Measurements from ENCODE around the gene OR9K2. TPM values are rescaled to one million over a fixed set of nuclear protein-coding genes. Genes with fewer than 3 reads are reported as not detected.

The OR9K2 gene
- total RNA-seq, 1 experiment from 2014 or later, result not detected

DNA sequence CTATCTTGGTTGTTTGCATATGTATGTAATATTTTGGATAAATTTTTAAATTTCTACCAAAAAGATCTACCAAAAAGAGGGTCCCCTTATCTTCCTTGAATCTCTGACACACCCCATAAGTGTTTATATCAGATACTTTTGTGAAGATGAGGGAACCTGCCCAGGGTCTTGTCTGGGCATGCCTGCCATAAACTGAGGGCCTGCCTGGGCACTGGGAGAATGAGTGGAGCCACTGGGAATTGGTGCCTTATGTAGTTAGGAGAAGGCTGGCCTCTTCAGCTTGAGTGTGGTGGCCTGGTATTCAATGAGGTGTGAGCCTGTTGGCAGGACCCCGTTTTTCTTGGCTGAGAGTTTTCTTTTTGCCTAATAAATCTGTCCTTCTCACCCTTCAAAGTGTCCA lies 46.5 kb downstream of the OR9K2 start:
- Histone ChIP-seq H3K4me3 (replicated peaks in 1 of 2; ENCODE audit: low read depth in 1 of 2, low read length in 2 of 2) (no peak overlapping the region), H3K27me3 (ENCODE audit: insufficient read depth, low read length) (peaks cover 10% of the 10 kb centered on the region), H3K4me2 (ENCODE audit: low read length) (no peak overlapping the region), H3K9me2 (ENCODE audit: insufficient read depth) (no peaks in the 10 kb centered on the region), H2AFZ (ENCODE audit: low read depth, low read length, poor library complexity, severe bottlenecking) (no peak overlapping the region), H3K4me1 (ENCODE audit: control insufficient read depth in 1 of 2, insufficient read depth in 2 of 2, low read length in 2 of 2) (no peaks in the 10 kb centered on the region), H4K20me1 (ENCODE audit: insufficient read depth) (no peaks in the 10 kb centered on the region), H3K9ac (ENCODE audit: low read length) (no peak overlapping the region), H3K27ac (ENCODE audit: low read depth, low read length) (no peak overlapping the region), H3K36me3 (ENCODE audit: control insufficient read depth in 1 of 2, insufficient read depth in 2 of 2, low read length in 2 of 2) (no peaks in the 10 kb centered on the region), H3K9me3 (ENCODE audit: control insufficient read depth in 1 of 2, insufficient read depth in 1 of 2, low read depth in 1 of 2, low read length in 2 of 2) (no peaks in the 10 kb centered on the region), H3K79me2 (ENCODE audit: insufficient read depth, low read length) (no peaks in the 10 kb centered on the region)
- no TSS peak for BruUV-seq (replicated peaks)
- intact Hi-C loops (cut with micrococcal nuclease), result no loop called here
- DNase-seq (ENCODE audit: low read depth, low spot score) (no peak), ATAC-seq (no peak)
- CTCF ChIA-PET, result no interaction called here
- RAD21 ChIA-PET (ENCODE audit: low non-redundant PET in 1 of 2, low total read pairs in 2 of 2, uncharacterized antibody in 2 of 2, unreplicated experiment in 2 of 2), result no interaction called here
- TF ChIP-seq FOSL1 (IDR thresholded peaks at IDR 0.05; ENCODE audit: low read depth), result no peak
- no peak for TF ChIP-seq EZH2phosphoT487 (IDR thresholded peaks at IDR 0.05; ENCODE audit: borderline replicate concordance)
- TF ChIP-seq YY1 (IDR thresholded peaks at IDR 0.05; ENCODE audit: extremely low read depth, insufficient replicate concordance, low read depth, low read length), result no peak
- TF ChIP-seq, protein P1, sequence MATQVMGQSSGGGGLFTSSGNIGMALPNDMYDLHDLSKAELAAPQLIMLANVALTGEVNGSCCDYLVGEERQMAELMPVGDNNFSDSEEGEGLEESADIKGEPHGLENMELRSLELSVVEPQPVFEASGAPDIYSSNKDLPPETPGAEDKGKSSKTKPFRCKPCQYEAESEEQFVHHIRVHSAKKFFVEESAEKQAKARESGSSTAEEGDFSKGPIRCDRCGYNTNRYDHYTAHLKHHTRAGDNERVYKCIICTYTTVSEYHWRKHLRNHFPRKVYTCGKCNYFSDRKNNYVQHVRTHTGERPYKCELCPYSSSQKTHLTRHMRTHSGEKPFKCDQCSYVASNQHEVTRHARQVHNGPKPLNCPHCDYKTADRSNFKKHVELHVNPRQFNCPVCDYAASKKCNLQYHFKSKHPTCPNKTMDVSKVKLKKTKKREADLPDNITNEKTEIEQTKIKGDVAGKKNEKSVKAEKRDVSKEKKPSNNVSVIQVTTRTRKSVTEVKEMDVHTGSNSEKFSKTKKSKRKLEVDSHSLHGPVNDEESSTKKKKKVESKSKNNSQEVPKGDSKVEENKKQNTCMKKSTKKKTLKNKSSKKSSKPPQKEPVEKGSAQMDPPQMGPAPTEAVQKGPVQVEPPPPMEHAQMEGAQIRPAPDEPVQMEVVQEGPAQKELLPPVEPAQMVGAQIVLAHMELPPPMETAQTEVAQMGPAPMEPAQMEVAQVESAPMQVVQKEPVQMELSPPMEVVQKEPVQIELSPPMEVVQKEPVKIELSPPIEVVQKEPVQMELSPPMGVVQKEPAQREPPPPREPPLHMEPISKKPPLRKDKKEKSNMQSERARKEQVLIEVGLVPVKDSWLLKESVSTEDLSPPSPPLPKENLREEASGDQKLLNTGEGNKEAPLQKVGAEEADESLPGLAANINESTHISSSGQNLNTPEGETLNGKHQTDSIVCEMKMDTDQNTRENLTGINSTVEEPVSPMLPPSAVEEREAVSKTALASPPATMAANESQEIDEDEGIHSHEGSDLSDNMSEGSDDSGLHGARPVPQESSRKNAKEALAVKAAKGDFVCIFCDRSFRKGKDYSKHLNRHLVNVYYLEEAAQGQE (IDR thresholded peaks at IDR 0.05; ENCODE audit: low read depth), result no peak
- no peak for TF ChIP-seq ELF1 (IDR thresholded peaks at IDR 0.05; ENCODE audit: borderline replicate concordance, low read depth)
- TF ChIP-seq SRF (IDR thresholded peaks at IDR 0.05; ENCODE audit: low read depth), result no peak
- TF ChIP-seq TCF7L2 (IDR thresholded peaks at IDR 0.05; ENCODE audit: borderline replicate concordance, extremely low read depth, insufficient read depth, insufficient read length), result no peak
- no peak for TF ChIP-seq EGR1 (IDR thresholded peaks at IDR 0.05; ENCODE audit: low read depth)
- no peak for TF ChIP-seq CEBPB (IDR thresholded peaks at IDR 0.05; ENCODE audit: low read depth)
- TF ChIP-seq, protein P2, sequence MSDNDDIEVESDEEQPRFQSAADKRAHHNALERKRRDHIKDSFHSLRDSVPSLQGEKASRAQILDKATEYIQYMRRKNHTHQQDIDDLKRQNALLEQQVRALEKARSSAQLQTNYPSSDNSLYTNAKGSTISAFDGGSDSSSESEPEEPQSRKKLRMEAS (IDR thresholded peaks at IDR 0.05), result no peak
- no peak for TF ChIP-seq SP1 (IDR thresholded peaks at IDR 0.05; ENCODE audit: low read depth)
- TF ChIP-seq JUND (IDR thresholded peaks at IDR 0.05), result no peak
- TF ChIP-seq EZH2 (IDR thresholded peaks at IDR 0.05), result no peak
- no peak for TF ChIP-seq ZFX (IDR thresholded peaks at IDR 0.05)
- TF ChIP-seq, protein P3, sequence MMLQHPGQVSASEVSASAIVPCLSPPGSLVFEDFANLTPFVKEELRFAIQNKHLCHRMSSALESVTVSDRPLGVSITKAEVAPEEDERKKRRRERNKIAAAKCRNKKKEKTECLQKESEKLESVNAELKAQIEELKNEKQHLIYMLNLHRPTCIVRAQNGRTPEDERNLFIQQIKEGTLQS (IDR thresholded peaks at IDR 0.05), result no peak
- no peak for TF ChIP-seq POLR2AphosphoS5 (IDR thresholded peaks at IDR 0.05; ENCODE audit: low read depth, low read length)
- no peak for TF ChIP-seq RAD21 (IDR thresholded peaks at IDR 0.05; ENCODE audit: low read depth)
- TF ChIP-seq CBX3 (IDR thresholded peaks at IDR 0.05; ENCODE audit: low read depth), result no peak
- no peak for TF ChIP-seq POLR2A (IDR thresholded peaks at IDR 0.05; ENCODE audit: borderline replicate concordance, extremely low read depth, insufficient read depth, insufficient read length)
- POLR2A ChIA-PET, result no interaction called here

Measured in HCT116 (cell line).